ENCODE data around the gene ZKSCAN7.
A peak's percentile ranks its signal among the peaks of the same experiment; 100 is the strongest.
"Not testable (repeated sequence)": the region's sequence is repeated elsewhere in the genome, so short reads cannot be mapped to it uniquely, and the experiment has no call there.

Gene ZKSCAN7

DNA sequence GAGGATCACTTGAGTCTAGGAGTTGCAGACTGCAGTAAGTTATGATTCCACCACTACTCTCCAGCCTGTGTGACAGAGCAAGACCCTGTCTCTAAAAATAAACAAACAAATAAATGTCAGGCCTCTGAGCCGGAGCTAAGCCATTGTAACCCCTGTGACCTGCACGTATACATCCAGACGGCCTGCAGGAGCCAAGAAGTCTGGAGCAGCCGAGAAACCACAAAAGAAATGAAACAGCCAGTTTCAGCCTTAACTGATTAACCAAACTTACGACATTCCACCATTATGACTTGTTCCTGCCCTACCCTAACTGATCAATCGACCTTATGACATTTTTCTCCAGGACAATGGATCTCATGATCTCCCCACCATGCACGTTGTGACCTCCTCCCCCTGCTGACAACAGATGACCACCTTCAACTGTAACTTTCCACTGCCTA is 32.5 kb upstream of the ZKSCAN7 start:
- Histone ChIP-seq H3K27ac (ENCODE audit: low read depth, low read length) (no peak overlapping the region), H3K4me3 (ENCODE audit: low read depth in 1 of 5, low read length in 5 of 5) (no peak overlapping the region), H3K4me1 (ENCODE audit: control insufficient read depth in 5 of 5, insufficient read depth in 5 of 5, low read length in 5 of 5) (no peaks in the 10 kb centered on the region), H3K9ac (ENCODE audit: low read length in 5 of 5) (no peak overlapping the region), H3K36me3 (ENCODE audit: control insufficient read depth in 5 of 5, insufficient read depth in 5 of 5, low read length in 5 of 5) (no peaks in the 10 kb centered on the region), H3K27me3 (ENCODE audit: control insufficient read depth in 5 of 5, insufficient read depth in 4 of 5, low read length in 5 of 5) (peaks cover 0 to 15% (median 13%) of the 10 kb centered on the region in 5 donors), H3K9me3 (ENCODE audit: control insufficient read depth in 5 of 5, low read length in 5 of 5) (no peaks in the 10 kb centered on the region)

DNA sequence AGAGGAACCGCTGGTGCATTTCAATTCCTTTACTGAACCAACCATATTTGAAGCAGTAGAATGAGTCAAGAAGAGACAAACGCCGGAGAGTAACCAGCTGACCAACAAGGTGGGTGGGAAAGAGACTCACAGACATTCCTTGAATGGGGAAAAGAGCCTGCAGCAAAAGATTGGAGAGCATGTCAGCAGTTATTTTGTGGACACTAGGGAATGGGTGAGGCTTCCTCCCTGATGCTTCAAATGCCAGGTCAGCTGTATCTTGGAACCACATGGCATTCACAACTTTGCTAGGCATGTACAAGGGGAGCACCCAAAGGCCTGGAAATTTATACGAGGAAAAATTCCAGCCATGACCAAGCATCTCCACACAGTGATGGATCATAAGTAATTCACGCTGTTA is 29.9 kb upstream of the ZKSCAN7 start:
- Histone ChIP-seq H3K36me3 (ENCODE audit: control insufficient read depth in 5 of 5, insufficient read depth in 5 of 5, low read length in 5 of 5) (no peaks in the 10 kb centered on the region), H3K9me3 (ENCODE audit: control insufficient read depth in 5 of 5, low read length in 5 of 5) (no peaks in the 10 kb centered on the region), H3K4me1 (ENCODE audit: control insufficient read depth in 5 of 5, insufficient read depth in 5 of 5, low read length in 5 of 5) (peaks cover 0 to 2% (median 0%) of the 10 kb centered on the region in 5 donors), H3K4me3 (ENCODE audit: low read depth in 1 of 5, low read length in 5 of 5) (no peak overlapping the region), H3K27me3 (ENCODE audit: control insufficient read depth in 5 of 5, insufficient read depth in 4 of 5, low read length in 5 of 5) (peaks cover 0 to 25% (median 16%) of the 10 kb centered on the region in 5 donors), H3K9ac (ENCODE audit: low read length in 5 of 5) (no peak overlapping the region), H3K27ac (ENCODE audit: low read depth, low read length) (no peak overlapping the region)

DNA sequence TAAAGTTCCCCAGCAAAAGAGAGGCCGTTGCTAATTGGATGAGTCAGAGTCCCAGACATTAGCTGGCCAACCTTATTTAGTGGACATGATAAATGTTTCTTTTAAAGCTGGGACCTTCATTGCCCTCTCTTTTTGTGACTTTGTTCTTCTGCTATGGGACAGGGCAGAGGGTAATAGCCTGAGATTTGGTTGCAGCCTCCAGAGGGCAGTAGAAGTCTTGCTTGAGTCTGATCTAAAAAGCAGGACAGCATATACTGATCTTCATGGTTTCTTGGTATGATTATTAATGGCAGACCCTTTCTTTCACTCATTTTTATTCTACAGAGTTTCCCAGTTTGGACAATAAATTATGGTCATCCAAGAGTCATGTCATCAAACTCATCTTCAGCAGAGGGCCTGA is 25.1 kb upstream of the ZKSCAN7 start:
- Histone ChIP-seq H3K27ac (ENCODE audit: low read depth, low read length) (no peak overlapping the region), H3K36me3 (ENCODE audit: control insufficient read depth in 5 of 5, insufficient read depth in 5 of 5, low read length in 5 of 5) (no peaks in the 10 kb centered on the region), H3K4me3 (ENCODE audit: low read depth in 1 of 5, low read length in 5 of 5) (no peak overlapping the region), H3K4me1 (ENCODE audit: control insufficient read depth in 5 of 5, insufficient read depth in 5 of 5, low read length in 5 of 5) (peaks cover 0 to 2% (median 0%) of the 10 kb centered on the region in 5 donors), H3K9me3 (ENCODE audit: control insufficient read depth in 5 of 5, low read length in 5 of 5) (peaks cover 0 to 2% (median 0%) of the 10 kb centered on the region in 5 donors), H3K27me3 (ENCODE audit: control insufficient read depth in 5 of 5, insufficient read depth in 4 of 5, low read length in 5 of 5) (peaks cover 0 to 16% (median 10%) of the 10 kb centered on the region in 5 donors), H3K9ac (ENCODE audit: low read length in 5 of 5) (peak overlapping the region in 1 of 5 donors; percentile 26)

DNA sequence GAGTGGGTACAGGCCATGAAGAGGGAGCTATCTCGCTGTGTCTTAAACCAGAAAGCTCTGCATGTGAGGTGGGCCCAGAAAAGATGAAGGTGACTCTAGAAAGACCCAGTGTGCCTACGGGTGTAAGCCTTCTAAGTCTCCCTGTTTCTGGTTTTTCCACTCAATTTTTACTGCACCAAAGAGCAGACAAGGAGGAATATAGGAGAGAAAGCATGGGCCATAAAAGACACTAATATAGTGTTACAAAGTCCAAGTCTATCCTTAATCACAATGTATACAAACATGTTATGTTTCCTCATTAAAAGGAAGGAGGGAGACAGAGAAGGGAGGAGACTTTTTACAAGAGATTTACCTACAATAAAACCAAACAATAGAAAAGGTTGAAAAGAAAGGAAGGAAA is 24.1 kb upstream of the ZKSCAN7 start:
- H3K27ac ChIP-seq (ENCODE audit: low read depth, low read length): no peak overlapping the region

DNA sequence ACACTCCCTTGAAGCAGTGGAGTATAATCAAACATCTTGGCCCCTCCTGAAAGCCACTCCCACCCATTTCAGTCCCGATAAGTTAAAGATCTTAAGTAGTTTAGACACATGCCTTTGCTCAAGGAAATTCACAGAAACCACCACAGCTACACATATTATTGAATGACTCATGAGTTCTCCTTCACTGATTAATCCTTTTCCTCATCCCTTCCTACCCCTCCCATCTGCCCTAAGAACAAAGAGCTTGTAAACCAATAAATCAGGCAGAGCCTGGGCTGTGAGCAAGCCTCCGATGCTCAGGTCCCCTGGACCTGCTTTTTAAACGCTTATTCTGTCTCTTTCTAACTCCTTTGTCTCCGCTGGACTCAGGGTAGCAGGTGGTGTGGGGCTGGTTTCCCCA is 20.3 kb upstream of the ZKSCAN7 start:
- H3K9ac ChIP-seq (ENCODE audit: low read length in 5 of 5); H3K36me3 ChIP-seq (ENCODE audit: control insufficient read depth in 5 of 5, insufficient read depth in 5 of 5, low read length in 5 of 5); H3K27ac ChIP-seq (ENCODE audit: low read depth, low read length); H3K9me3 ChIP-seq (ENCODE audit: control insufficient read depth in 5 of 5, low read length in 5 of 5); H3K4me3 ChIP-seq (ENCODE audit: low read depth in 1 of 5, low read length in 5 of 5); H3K4me1 ChIP-seq (ENCODE audit: control insufficient read depth in 5 of 5, insufficient read depth in 5 of 5, low read length in 5 of 5): not testable (repeated sequence)
- H3K27me3 ChIP-seq (ENCODE audit: control insufficient read depth in 5 of 5, insufficient read depth in 4 of 5, low read length in 5 of 5): peaks cover 8 to 27% (median 13%) of the 10 kb centered on the region in 5 donors

More for the DNA sequence above, 24.1 kb upstream of the ZKSCAN7 start:
- Histone ChIP-seq H3K27me3 (ENCODE audit: control insufficient read depth in 5 of 5, insufficient read depth in 4 of 5, low read length in 5 of 5) (peaks cover 1 to 21% (median 7%) of the 10 kb centered on the region in 5 donors), H3K9ac (ENCODE audit: low read length in 5 of 5) (no peak overlapping the region), H3K4me3 (ENCODE audit: low read depth in 1 of 5, low read length in 5 of 5) (no peak overlapping the region), H3K9me3 (ENCODE audit: control insufficient read depth in 5 of 5, low read length in 5 of 5) (peaks cover 0 to 2% (median 0%) of the 10 kb centered on the region in 5 donors), H3K36me3 (ENCODE audit: control insufficient read depth in 5 of 5, insufficient read depth in 5 of 5, low read length in 5 of 5) (no peaks in the 10 kb centered on the region), H3K4me1 (ENCODE audit: control insufficient read depth in 5 of 5, insufficient read depth in 5 of 5, low read length in 5 of 5) (peaks cover 0 to 2% (median 0%) of the 10 kb centered on the region in 5 donors)

DNA sequence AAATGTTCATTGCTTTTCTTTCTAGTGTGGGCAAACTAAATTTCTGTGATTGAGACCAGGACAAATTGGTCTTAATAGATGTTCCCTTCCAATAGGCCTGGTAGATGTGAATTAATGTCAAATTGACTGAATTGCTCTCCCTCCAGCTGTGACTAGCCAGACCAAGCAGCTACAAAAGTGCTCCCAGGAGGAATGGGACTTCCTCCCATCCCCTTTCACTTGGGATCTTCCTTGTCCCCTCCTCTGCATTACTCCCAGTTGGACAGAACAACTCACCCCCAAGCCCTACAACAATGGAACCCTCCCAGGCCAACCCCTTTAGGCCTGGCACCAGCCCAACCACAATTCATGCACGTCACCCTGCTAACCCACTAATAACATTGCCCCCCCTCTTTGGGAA is 19.6 kb upstream of the ZKSCAN7 start:
- Histone ChIP-seq H3K27ac (ENCODE audit: low read depth, low read length) (no peak overlapping the region), H3K4me3 (ENCODE audit: low read depth in 1 of 5, low read length in 5 of 5) (no peak overlapping the region), H3K4me1 (ENCODE audit: control insufficient read depth in 5 of 5, insufficient read depth in 5 of 5, low read length in 5 of 5) (no peaks in the 10 kb centered on the region), H3K36me3 (ENCODE audit: control insufficient read depth in 5 of 5, insufficient read depth in 5 of 5, low read length in 5 of 5) (no peaks in the 10 kb centered on the region), H3K27me3 (ENCODE audit: control insufficient read depth in 5 of 5, insufficient read depth in 4 of 5, low read length in 5 of 5) (peaks cover 9 to 30% (median 13%) of the 10 kb centered on the region in 5 donors), H3K9ac (ENCODE audit: low read length in 5 of 5) (no peak overlapping the region), H3K9me3 (ENCODE audit: control insufficient read depth in 5 of 5, low read length in 5 of 5) (peaks cover 0 to 2% (median 0%) of the 10 kb centered on the region in 5 donors)

DNA sequence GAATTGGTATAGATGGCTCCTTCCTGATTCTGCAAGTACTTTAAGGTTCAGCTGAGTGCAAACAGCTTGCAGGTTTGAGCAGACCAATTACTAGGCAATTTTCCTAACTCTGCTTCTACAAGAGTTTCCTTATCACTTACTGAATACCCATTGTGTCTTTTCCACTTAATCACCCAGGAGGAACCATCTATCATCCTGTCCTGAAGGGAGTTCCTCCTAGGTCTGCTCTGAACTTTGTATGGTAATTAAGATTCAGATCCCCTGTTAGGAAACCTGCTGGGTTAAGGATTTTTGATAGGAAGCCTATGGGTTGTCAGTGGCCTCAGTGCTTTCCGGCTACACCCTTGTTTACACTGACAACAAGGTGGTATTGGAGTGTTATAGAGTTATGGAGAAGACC is 10.2 kb upstream of the ZKSCAN7 start:
- not testable (repeated sequence) for H3K36me3 ChIP-seq (ENCODE audit: control insufficient read depth in 5 of 5, insufficient read depth in 5 of 5, low read length in 5 of 5); H3K4me3 ChIP-seq (ENCODE audit: low read depth in 1 of 5, low read length in 5 of 5); H3K27ac ChIP-seq (ENCODE audit: low read depth, low read length); H3K27me3 ChIP-seq (ENCODE audit: control insufficient read depth in 5 of 5, insufficient read depth in 4 of 5, low read length in 5 of 5); H3K9ac ChIP-seq (ENCODE audit: low read length in 5 of 5); H3K9me3 ChIP-seq (ENCODE audit: control insufficient read depth in 5 of 5, low read length in 5 of 5); H3K4me1 ChIP-seq (ENCODE audit: control insufficient read depth in 5 of 5, insufficient read depth in 5 of 5, low read length in 5 of 5)

DNA sequence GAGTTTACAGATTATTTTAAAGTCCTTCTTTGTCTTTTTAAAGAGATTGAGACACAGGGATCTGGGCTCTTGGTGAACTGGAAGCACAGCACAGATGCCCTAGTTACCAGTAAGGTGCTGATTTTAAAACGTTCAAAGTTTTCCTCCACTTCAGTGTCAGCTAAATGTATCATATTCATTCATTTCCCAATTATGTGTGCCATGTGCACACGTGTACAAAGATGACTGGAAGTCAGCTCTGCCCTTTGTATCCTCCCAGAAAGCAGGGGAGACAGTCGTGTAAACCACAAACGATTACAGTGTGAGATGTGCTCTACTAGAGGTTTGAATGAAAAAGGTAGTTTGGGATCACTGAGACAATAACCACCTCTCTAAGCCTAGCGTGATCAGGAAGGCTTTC is 730 bp downstream of the ZKSCAN7 start:
- Histone ChIP-seq H3K9ac (ENCODE audit: low read length in 5 of 5) (peak overlapping the region; percentile 64 to 91 (median 79)), H3K27me3 (ENCODE audit: control insufficient read depth in 5 of 5, insufficient read depth in 4 of 5, low read length in 5 of 5) (peaks cover 0 to 12% (median 4%) of the 10 kb centered on the region in 5 donors), H3K36me3 (ENCODE audit: control insufficient read depth in 5 of 5, insufficient read depth in 5 of 5, low read length in 5 of 5) (peaks cover under 1 to 12% (median 4%) of the 10 kb centered on the region in 5 donors), H3K27ac (ENCODE audit: low read depth, low read length) (no peak overlapping the region), H3K4me3 (ENCODE audit: low read depth in 1 of 5, low read length in 5 of 5) (peak overlapping the region; percentile 80 to 93 (median 91)), H3K9me3 (ENCODE audit: control insufficient read depth in 5 of 5, low read length in 5 of 5) (peaks cover 0 to 3% (median 0%) of the 10 kb centered on the region in 5 donors), H3K4me1 (ENCODE audit: control insufficient read depth in 5 of 5, insufficient read depth in 5 of 5, low read length in 5 of 5) (peaks cover 2 to 16% (median 14%) of the 10 kb centered on the region in 5 donors)

DNA sequence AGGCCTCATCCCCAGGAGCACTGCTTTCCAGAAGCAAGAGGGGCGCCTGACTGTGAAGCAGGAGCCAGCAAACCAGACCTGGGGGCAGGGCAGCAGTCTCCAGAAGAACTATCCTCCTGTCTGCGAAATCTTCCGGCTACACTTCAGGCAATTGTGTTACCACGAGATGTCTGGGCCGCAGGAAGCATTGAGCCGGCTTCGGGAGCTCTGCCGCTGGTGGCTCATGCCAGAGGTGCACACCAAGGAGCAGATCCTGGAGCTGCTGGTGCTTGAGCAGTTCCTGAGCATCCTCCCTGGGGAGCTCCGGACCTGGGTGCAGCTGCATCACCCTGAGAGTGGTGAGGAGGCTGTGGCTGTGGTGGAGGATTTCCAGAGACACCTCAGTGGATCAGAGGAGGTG is 2.1 kb downstream of the ZKSCAN7 start:
- Histone ChIP-seq H3K27me3 (ENCODE audit: control insufficient read depth in 5 of 5, insufficient read depth in 4 of 5, low read length in 5 of 5) (peaks cover 0 to 3% (median 0%) of the 10 kb centered on the region in 5 donors), H3K9ac (ENCODE audit: low read length in 5 of 5) (no peak overlapping the region), H3K27ac (ENCODE audit: low read depth, low read length) (no peak overlapping the region), H3K4me1 (ENCODE audit: control insufficient read depth in 5 of 5, insufficient read depth in 5 of 5, low read length in 5 of 5) (peaks cover 2 to 16% (median 14%) of the 10 kb centered on the region in 5 donors), H3K36me3 (ENCODE audit: control insufficient read depth in 5 of 5, insufficient read depth in 5 of 5, low read length in 5 of 5) (peaks cover 4 to 20% (median 6%) of the 10 kb centered on the region in 5 donors), H3K4me3 (ENCODE audit: low read depth in 1 of 5, low read length in 5 of 5) (no peak overlapping the region), H3K9me3 (ENCODE audit: control insufficient read depth in 5 of 5, low read length in 5 of 5) (peaks cover 0 to 3% (median 0%) of the 10 kb centered on the region in 5 donors)

DNA sequence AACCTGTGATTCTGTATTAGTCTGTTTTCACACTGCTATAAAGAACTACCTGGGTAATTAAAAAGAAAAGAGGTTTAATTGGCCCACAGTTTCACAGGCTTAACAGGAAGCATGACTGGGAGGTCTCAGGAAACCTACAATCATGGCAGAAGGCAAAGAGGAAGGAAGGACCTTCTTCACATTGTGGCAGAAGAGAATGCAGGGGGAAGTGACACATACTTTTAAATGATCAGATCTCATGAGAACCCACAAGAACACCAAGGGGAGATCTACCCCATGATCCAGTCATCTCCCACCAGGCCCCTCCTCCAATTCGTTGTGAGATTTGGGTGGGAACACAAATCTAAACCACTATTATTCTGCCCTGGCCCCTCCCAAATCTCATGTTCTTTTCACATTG is 6.1 kb downstream of the ZKSCAN7 start:
- no peaks in the 10 kb centered on the region for H3K9me3 ChIP-seq (ENCODE audit: control insufficient read depth in 5 of 5, low read length in 5 of 5)
- H3K4me3 ChIP-seq (ENCODE audit: low read depth in 1 of 5, low read length in 5 of 5): no peak overlapping the region
- H3K27ac ChIP-seq (ENCODE audit: low read depth, low read length): no peak overlapping the region
- peaks cover 4 to 29% (median 13%) of the 10 kb centered on the region in 5 donors for H3K36me3 ChIP-seq (ENCODE audit: control insufficient read depth in 5 of 5, insufficient read depth in 5 of 5, low read length in 5 of 5)
- peaks cover 0 to 2% (median 2%) of the 10 kb centered on the region in 5 donors for H3K4me1 ChIP-seq (ENCODE audit: control insufficient read depth in 5 of 5, insufficient read depth in 5 of 5, low read length in 5 of 5)
- H3K27me3 ChIP-seq (ENCODE audit: control insufficient read depth in 5 of 5, insufficient read depth in 4 of 5, low read length in 5 of 5): no peaks in the 10 kb centered on the region
- H3K9ac ChIP-seq (ENCODE audit: low read length in 5 of 5): no peak overlapping the region

All from subcutaneous abdominal adipose tissue (tissue), 5 donors.